ENCODE data around the gene DPP6. TPM values are rescaled to one million over a fixed set of nuclear protein-coding genes. Genes with fewer than 3 reads are reported as not detected.

DPP6 gene
- total and polyA plus RNA-seq, 7 donors: 0.18 to 1.8 (median 0.57) TPM

- TF ChIP-seq CTCF (IDR thresholded peaks at IDR 0.05): no peak
- no peaks in the 10 kb centered on the region for H3K9me3 ChIP-seq
- intact Hi-C loops (cut with DNase I): no loop called here
- WGBS, 3 donors: 77 to 82% (median 80%) methylated on average over 2 of the region's 2 CpGs
- DNase-seq (no peak), ATAC-seq (no peak)
- H3K36me3 ChIP-seq (ENCODE audit: insufficient read depth in 1 of 2, low read depth in 1 of 2): no peaks in the 10 kb centered on the region
- peaks cover 0 to 5% (median 2%) of the 10 kb centered on the region in 3 donors for H3K27me3 ChIP-seq (ENCODE audit: insufficient read depth in 3 of 3, low read length in 2 of 3)
- no peaks in the 10 kb centered on the region for H3K4me1 ChIP-seq
- no peak overlapping the region for H3K27ac ChIP-seq
- no peak overlapping the region for H3K4me3 ChIP-seq
Observed at GRCh38 chr7:154770361-154770760, 718.2 kb downstream of the DPP6 start.

GRCh38 chr7:154770962-154771361 is 718.8 kb downstream of the DPP6 start:
- ATAC-seq: no peak
- 38 to 54% (median 39%) methylated on average over 1 of the region's 1 CpG for WGBS, 3 donors
- no peaks in the 10 kb centered on the region for H3K36me3 ChIP-seq (ENCODE audit: insufficient read depth in 1 of 2, low read depth in 1 of 2)

GRCh38 chr7:154774303-154774969 is 722.2 kb downstream of the DPP6 start:
- ATAC-seq: no peak
- Histone ChIP-seq H3K9me3 (no peaks in the 10 kb centered on the region), H3K27ac (no peak overlapping the region), H3K27me3 (ENCODE audit: insufficient read depth in 3 of 3, low read length in 2 of 3) (no peaks in the 10 kb centered on the region), H3K4me3 (no peak overlapping the region), H3K36me3 (ENCODE audit: insufficient read depth in 1 of 2, low read depth in 1 of 2) (no peaks in the 10 kb centered on the region), H3K4me1 (no peaks in the 10 kb centered on the region)
- intact Hi-C loops (cut with DNase I): no loop called here
- DNase-seq: no peak
- 60 to 69% (median 61%) methylated on average over 4 of the region's 4 CpGs for WGBS, 3 donors
- TF ChIP-seq CTCF (IDR thresholded peaks at IDR 0.05): no peak

More at GRCh38 chr7:154770962-154771361, 718.8 kb downstream of the DPP6 start:
- TF ChIP-seq CTCF (IDR thresholded peaks at IDR 0.05): no peak
- no peaks in the 10 kb centered on the region for H3K9me3 ChIP-seq
- H3K27me3 ChIP-seq (ENCODE audit: insufficient read depth in 3 of 3, low read length in 2 of 3): peaks cover 0 to 2% (median under 1%) of the 10 kb centered on the region in 3 donors
- no peak overlapping the region for H3K4me3 ChIP-seq
- DNase-seq: no peak
- H3K4me1 ChIP-seq: no peaks in the 10 kb centered on the region
- H3K27ac ChIP-seq: no peak overlapping the region
- intact Hi-C loops (cut with DNase I): no loop called here

- intact Hi-C loops (cut with DNase I): no loop called here
Observed at GRCh38 chr7:154775681-154776080, 723.5 kb downstream of the DPP6 start.

More at GRCh38 chr7:154775681-154776080, 723.5 kb downstream of the DPP6 start:
- ATAC-seq (no peak), DNase-seq (no peak)
- Histone ChIP-seq H3K4me1 (no peaks in the 10 kb centered on the region), H3K36me3 (ENCODE audit: insufficient read depth in 1 of 2, low read depth in 1 of 2) (no peaks in the 10 kb centered on the region), H3K27me3 (ENCODE audit: insufficient read depth in 3 of 3, low read length in 2 of 3) (no peaks in the 10 kb centered on the region), H3K27ac (no peak overlapping the region), H3K4me3 (no peak overlapping the region), H3K9me3 (no peaks in the 10 kb centered on the region)
- 88 to 96% (median 90%) methylated on average over 8 of the region's 8 CpGs for WGBS, 3 donors
- no peak for TF ChIP-seq CTCF (IDR thresholded peaks at IDR 0.05)
